HUES64 (cell line): ENCODE data around the gene PAM.

ENCODE experiments used
- H3K27ac ChIP-seq: 2 replicates; pipeline ENCODE4 v1.7.0; 2013; ENCODE audit warnings: low read depth, low read length, inconsistent platforms
- H3K27me3 ChIP-seq: 2 replicates; pipeline ENCODE4 v1.6.1; 2013; ENCODE audit warnings: mild to moderate bottlenecking, low read length; ENCODE audit not compliant: insufficient read depth
- H3K36me3 ChIP-seq: 2 replicates; pipeline ENCODE4 v1.6.1; 2013; ENCODE audit warnings: mild to moderate bottlenecking, low read length; ENCODE audit not compliant: insufficient read depth
- H3K4me1 ChIP-seq: 2 replicates; pipeline ENCODE4 v1.6.1; 2013; ENCODE audit warnings: mild to moderate bottlenecking, low read length, moderate library complexity; ENCODE audit not compliant: insufficient read depth
- H3K4me3 ChIP-seq: 2 replicates; pipeline ENCODE4 v1.5.1; 2013; ENCODE audit warnings: mild to moderate bottlenecking, low read length, moderate library complexity
- H3K9ac ChIP-seq: 2 replicates; pipeline ENCODE4 v1.6.1; 2013; ENCODE audit warnings: mild to moderate bottlenecking, low read depth, low read length
- H3K9me3 ChIP-seq: 2 replicates; pipeline ENCODE4 v1.6.1; 2013; ENCODE audit warnings: low read depth, low read length; ENCODE audit not compliant: insufficient read depth
- WGBS: fragments of 150-250, 120-280 bp; methylation state at CpG from one replicate; pipeline ENCODE4 v1.1.7; 2013; ENCODE audit warnings: missing lambda C conversion rate; 5-methylcytosine and 5-hydroxymethylcytosine counted together

PAM gene

GRCh38 chr5:102797322-102797884, 42.3 kb downstream of the PAM start:
- H3K27ac ChIP-seq, result no peak overlapping the region
- no peak overlapping the region for H3K9ac ChIP-seq
- 77% methylated on average over 1 of the region's 1 CpG for WGBS
- no peaks in the 10 kb centered on the region for H3K36me3 ChIP-seq
- H3K4me3 ChIP-seq, result no peak overlapping the region
- no peaks in the 10 kb centered on the region for H3K27me3 ChIP-seq
- H3K9me3 ChIP-seq, result no peaks in the 10 kb centered on the region
- H3K4me1 ChIP-seq, result peaks cover 75% of the 10 kb centered on the region

GRCh38 chr5:102798104-102798785, 43.1 kb downstream of the PAM start:
- Histone ChIP-seq H3K4me1 (peaks cover 75% of the 10 kb centered on the region), H3K27ac (no peak overlapping the region), H3K4me3 (no peak overlapping the region), H3K9me3 (no peaks in the 10 kb centered on the region), H3K27me3 (no peaks in the 10 kb centered on the region), H3K36me3 (no peaks in the 10 kb centered on the region), H3K9ac (no peak overlapping the region)
- 94% methylated on average over 5 of the region's 5 CpGs for WGBS

- Histone ChIP-seq H3K4me3 (no peak overlapping the region), H3K4me1 (peaks cover 74% of the 10 kb centered on the region), H3K9me3 (no peaks in the 10 kb centered on the region), H3K9ac (no peak overlapping the region), H3K27me3 (no peaks in the 10 kb centered on the region), H3K27ac (no peak overlapping the region), H3K36me3 (no peaks in the 10 kb centered on the region)
- WGBS, result 92% methylated on average over 2 of the region's 2 CpGs
Observed at GRCh38 chr5:102799017-102799416, 43.9 kb downstream of the PAM start.

GRCh38 chr5:102800427-102800826, 45.3 kb downstream of the PAM start:
- Histone ChIP-seq H3K9ac (no peak overlapping the region), H3K27me3 (no peaks in the 10 kb centered on the region), H3K9me3 (no peaks in the 10 kb centered on the region), H3K4me1 (peaks cover 66% of the 10 kb centered on the region), H3K36me3 (no peaks in the 10 kb centered on the region), H3K27ac (no peak overlapping the region), H3K4me3 (no peak overlapping the region)
- 90% methylated on average over 2 of the region's 2 CpGs for WGBS

GRCh38 chr5:102801371-102801770, 46.3 kb downstream of the PAM start:
- 90% methylated on average over 3 of the region's 3 CpGs for WGBS
- Histone ChIP-seq H3K9me3 (no peaks in the 10 kb centered on the region), H3K4me3 (no peak overlapping the region), H3K27ac (no peak overlapping the region), H3K36me3 (no peaks in the 10 kb centered on the region), H3K27me3 (no peaks in the 10 kb centered on the region), H3K4me1 (peaks cover 65% of the 10 kb centered on the region), H3K9ac (no peak overlapping the region)

- no peak overlapping the region for H3K9ac ChIP-seq
- no peaks in the 10 kb centered on the region for H3K36me3 ChIP-seq
- H3K4me3 ChIP-seq, result no peak overlapping the region
- no peaks in the 10 kb centered on the region for H3K27me3 ChIP-seq
- H3K9me3 ChIP-seq, result no peaks in the 10 kb centered on the region
- H3K27ac ChIP-seq, result no peak overlapping the region
- WGBS, result 93% methylated on average over 3 of the region's 6 CpGs
- peaks cover 63% of the 10 kb centered on the region for H3K4me1 ChIP-seq
Observed at GRCh38 chr5:102802708-102803458, 47.8 kb downstream of the PAM start.

GRCh38 chr5:102807878-102808502, 52.9 kb downstream of the PAM start:
- Histone ChIP-seq H3K4me1 (peaks cover 34% of the 10 kb centered on the region), H3K9me3 (no peaks in the 10 kb centered on the region), H3K27me3 (no peaks in the 10 kb centered on the region), H3K36me3 (no peaks in the 10 kb centered on the region), H3K27ac (no peak overlapping the region), H3K9ac (no peak overlapping the region), H3K4me3 (no peak overlapping the region)
- WGBS, result 43% methylated on average over 5 of the region's 7 CpGs

GRCh38 chr5:102809033-102809432, 53.9 kb downstream of the PAM start:
- no peaks in the 10 kb centered on the region for H3K9me3 ChIP-seq
- no peak overlapping the region for H3K4me3 ChIP-seq
- peaks cover 30% of the 10 kb centered on the region for H3K4me1 ChIP-seq
- H3K9ac ChIP-seq, result no peak overlapping the region
- 97% methylated on average over 4 of the region's 4 CpGs for WGBS
- H3K27ac ChIP-seq, result no peak overlapping the region
- H3K27me3 ChIP-seq, result no peaks in the 10 kb centered on the region
- H3K36me3 ChIP-seq, result no peaks in the 10 kb centered on the region

- Histone ChIP-seq H3K9me3 (no peaks in the 10 kb centered on the region), H3K27ac (no peak overlapping the region), H3K9ac (no peak overlapping the region), H3K36me3 (no peaks in the 10 kb centered on the region), H3K27me3 (no peaks in the 10 kb centered on the region), H3K4me3 (no peak overlapping the region), H3K4me1 (peaks cover 12% of the 10 kb centered on the region)
- WGBS, result 93% methylated on average over 2 of the region's 2 CpGs
Observed at GRCh38 chr5:102811972-102812371, 56.9 kb downstream of the PAM start.

GRCh38 chr5:102813740-102814139, 58.6 kb downstream of the PAM start:
- H3K27ac ChIP-seq, result no peak overlapping the region
- H3K36me3 ChIP-seq, result no peaks in the 10 kb centered on the region
- H3K27me3 ChIP-seq, result no peaks in the 10 kb centered on the region
- no peaks in the 10 kb centered on the region for H3K9me3 ChIP-seq
- no peaks in the 10 kb centered on the region; the same call in 1 of the 2 replicates for H3K4me1 ChIP-seq
- H3K4me3 ChIP-seq, result no peak overlapping the region
- WGBS, result 40% methylated on average over 1 of the region's 1 CpG
- H3K9ac ChIP-seq, result no peak overlapping the region

GRCh38 chr5:102815084-102815483, 60.0 kb downstream of the PAM start:
- H3K9me3 ChIP-seq, result no peaks in the 10 kb centered on the region
- no peaks in the 10 kb centered on the region for H3K27me3 ChIP-seq
- 91% methylated on average over 4 of the region's 4 CpGs for WGBS
- H3K27ac ChIP-seq, result no peak overlapping the region
- H3K4me3 ChIP-seq, result no peak overlapping the region
- H3K4me1 ChIP-seq, result no peaks in the 10 kb centered on the region
- no peaks in the 10 kb centered on the region for H3K36me3 ChIP-seq
- no peak overlapping the region for H3K9ac ChIP-seq
